ENCODE results near the gene SMARCAL1. TPM values are rescaled to one million over a fixed set of nuclear protein-coding genes. Genes with fewer than 3 reads are reported as not detected.

The SMARCAL1 gene
- total and polyA plus RNA-seq, 9 of the 15 experiments (the other 6 are each of a cell fraction or from before 2014, with no cell fraction given), result 8.2 to 27.9 (median 12.4) TPM

DNA sequence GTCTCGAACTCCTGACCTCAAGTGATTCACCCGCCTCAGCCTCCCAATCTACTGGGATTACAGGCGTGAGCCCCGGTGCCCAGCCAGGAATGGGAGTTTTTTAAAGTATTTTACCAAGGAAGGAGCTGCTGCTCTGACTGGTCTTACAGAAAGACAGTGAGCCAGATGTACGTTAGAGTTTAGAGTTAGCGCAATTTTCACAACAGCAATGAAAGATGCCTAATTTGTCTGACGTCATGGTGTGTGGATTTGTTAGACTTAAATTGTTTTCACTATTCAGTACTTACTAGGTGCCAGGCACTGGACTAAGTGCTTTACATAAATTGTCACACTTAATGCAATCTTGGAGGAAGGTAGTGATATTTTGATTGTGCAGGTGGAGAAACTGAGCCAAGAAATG lies 74.0 kb downstream of the SMARCAL1 start (continued):
- TF ChIP-seq, protein P1, sequence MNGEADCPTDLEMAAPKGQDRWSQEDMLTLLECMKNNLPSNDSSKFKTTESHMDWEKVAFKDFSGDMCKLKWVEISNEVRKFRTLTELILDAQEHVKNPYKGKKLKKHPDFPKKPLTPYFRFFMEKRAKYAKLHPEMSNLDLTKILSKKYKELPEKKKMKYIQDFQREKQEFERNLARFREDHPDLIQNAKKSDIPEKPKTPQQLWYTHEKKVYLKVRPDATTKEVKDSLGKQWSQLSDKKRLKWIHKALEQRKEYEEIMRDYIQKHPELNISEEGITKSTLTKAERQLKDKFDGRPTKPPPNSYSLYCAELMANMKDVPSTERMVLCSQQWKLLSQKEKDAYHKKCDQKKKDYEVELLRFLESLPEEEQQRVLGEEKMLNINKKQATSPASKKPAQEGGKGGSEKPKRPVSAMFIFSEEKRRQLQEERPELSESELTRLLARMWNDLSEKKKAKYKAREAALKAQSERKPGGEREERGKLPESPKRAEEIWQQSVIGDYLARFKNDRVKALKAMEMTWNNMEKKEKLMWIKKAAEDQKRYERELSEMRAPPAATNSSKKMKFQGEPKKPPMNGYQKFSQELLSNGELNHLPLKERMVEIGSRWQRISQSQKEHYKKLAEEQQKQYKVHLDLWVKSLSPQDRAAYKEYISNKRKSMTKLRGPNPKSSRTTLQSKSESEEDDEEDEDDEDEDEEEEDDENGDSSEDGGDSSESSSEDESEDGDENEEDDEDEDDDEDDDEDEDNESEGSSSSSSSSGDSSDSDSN (IDR thresholded peaks at IDR 0.05; ENCODE audit: borderline replicate concordance in 1 of 2, low read depth in 2 of 2, low read length in 2 of 2), result no peak
- TF ChIP-seq, protein P2, sequence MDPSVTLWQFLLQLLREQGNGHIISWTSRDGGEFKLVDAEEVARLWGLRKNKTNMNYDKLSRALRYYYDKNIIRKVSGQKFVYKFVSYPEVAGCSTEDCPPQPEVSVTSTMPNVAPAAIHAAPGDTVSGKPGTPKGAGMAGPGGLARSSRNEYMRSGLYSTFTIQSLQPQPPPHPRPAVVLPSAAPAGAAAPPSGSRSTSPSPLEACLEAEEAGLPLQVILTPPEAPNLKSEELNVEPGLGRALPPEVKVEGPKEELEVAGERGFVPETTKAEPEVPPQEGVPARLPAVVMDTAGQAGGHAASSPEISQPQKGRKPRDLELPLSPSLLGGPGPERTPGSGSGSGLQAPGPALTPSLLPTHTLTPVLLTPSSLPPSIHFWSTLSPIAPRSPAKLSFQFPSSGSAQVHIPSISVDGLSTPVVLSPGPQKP (CRISPR knock-in tag; IDR thresholded peaks at IDR 0.05), result no peak
- TF ChIP-seq, protein P3, sequence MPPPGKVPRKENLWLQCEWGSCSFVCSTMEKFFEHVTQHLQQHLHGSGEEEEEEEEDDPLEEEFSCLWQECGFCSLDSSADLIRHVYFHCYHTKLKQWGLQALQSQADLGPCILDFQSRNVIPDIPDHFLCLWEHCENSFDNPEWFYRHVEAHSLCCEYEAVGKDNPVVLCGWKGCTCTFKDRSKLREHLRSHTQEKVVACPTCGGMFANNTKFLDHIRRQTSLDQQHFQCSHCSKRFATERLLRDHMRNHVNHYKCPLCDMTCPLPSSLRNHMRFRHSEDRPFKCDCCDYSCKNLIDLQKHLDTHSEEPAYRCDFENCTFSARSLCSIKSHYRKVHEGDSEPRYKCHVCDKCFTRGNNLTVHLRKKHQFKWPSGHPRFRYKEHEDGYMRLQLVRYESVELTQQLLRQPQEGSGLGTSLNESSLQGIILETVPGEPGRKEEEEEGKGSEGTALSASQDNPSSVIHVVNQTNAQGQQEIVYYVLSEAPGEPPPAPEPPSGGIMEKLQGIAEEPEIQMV (tag; conservative IDR thresholded peaks at IDR 0.05; ENCODE audit: low read depth), result no peak
- TF ChIP-seq, protein P4, sequence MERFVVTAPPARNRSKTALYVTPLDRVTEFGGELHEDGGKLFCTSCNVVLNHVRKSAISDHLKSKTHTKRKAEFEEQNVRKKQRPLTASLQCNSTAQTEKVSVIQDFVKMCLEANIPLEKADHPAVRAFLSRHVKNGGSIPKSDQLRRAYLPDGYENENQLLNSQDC (CRISPR knock-in tag; IDR thresholded peaks at IDR 0.05), result no peak
- TF ChIP-seq ERF (CRISPR knock-in tag; IDR thresholded peaks at IDR 0.05) (no peak), ZNF347 (CRISPR knock-in tag; IDR thresholded peaks at IDR 0.05; ENCODE audit: low read depth) (no peak), KDM1A (IDR thresholded peaks at IDR 0.05) (no peak), ZBTB17 (CRISPR knock-in tag; IDR thresholded peaks at IDR 0.05) (no peak), EP300 (IDR thresholded peaks at IDR 0.05; ENCODE audit: low read length) (no peak)
- TF ChIP-seq, protein P5, sequence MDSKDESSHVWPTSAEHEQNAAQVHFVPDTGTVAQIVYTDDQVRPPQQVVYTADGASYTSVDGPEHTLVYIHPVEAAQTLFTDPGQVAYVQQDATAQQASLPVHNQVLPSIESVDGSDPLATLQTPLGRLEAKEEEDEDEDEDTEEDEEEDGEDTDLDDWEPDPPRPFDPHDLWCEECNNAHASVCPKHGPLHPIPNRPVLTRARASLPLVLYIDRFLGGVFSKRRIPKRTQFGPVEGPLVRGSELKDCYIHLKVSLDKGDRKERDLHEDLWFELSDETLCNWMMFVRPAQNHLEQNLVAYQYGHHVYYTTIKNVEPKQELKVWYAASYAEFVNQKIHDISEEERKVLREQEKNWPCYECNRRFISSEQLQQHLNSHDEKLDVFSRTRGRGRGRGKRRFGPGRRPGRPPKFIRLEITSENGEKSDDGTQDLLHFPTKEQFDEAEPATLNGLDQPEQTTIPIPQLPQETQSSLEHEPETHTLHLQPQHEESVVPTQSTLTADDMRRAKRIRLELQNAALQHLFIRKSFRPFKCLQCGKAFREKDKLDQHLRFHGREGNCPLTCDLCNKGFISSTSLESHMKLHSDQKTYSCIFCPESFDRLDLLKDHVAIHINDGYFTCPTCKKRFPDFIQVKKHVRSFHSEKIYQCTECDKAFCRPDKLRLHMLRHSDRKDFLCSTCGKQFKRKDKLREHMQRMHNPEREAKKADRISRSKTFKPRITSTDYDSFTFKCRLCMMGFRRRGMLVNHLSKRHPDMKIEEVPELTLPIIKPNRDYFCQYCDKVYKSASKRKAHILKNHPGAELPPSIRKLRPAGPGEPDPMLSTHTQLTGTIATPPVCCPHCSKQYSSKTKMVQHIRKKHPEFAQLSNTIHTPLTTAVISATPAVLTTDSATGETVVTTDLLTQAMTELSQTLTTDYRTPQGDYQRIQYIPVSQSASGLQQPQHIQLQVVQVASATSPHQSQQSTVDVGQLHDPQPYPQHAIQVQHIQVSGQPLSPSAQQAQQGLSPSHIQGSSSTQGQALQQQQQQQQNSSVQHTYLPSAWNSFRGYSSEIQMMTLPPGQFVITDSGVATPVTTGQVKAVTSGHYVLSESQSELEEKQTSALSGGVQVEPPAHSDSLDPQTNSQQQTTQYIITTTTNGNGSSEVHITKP (IDR thresholded peaks at IDR 0.05; ENCODE audit: partially characterized antibody), result no peak

Data from K562 (cell line).